Ecto neural progenitor cell (in vitro differentiated cells): ENCODE measurements around the gene ANO9.

Experiments
- DNase-seq: peaks from one replicate; pipeline ENCODE4 v3.0.0-alpha.2; 2018; ENCODE audit warnings: low spot score

ANO9 gene

DNA sequence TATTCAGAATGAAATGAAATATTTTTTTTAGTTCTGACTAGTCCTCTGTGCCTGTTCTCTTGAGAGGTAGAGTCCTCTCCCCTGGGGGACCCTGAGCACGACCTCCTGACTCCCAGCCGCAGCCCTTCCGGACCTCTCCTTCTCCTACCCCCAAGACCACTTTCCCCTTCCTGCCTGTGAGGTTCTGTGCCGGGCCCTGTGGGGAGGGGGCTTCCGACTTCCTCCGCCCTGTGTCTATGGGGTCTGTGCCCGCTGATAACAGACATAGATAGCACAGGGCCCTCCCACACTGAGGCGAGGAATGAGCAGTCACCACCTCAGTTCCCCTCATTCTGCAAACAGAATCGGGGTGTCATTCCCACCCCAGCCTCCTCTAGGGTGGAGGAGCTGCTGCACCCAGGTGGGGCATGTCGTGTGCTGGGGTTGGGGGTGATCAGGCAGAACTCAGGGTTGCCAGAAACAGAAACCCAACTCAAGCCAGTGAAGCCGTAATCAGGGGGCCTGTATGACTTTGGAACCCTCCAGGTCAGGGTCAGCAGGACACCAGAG, 59.7 kb downstream of the ANO9 start:
- DNase-seq = no peak

DNA sequence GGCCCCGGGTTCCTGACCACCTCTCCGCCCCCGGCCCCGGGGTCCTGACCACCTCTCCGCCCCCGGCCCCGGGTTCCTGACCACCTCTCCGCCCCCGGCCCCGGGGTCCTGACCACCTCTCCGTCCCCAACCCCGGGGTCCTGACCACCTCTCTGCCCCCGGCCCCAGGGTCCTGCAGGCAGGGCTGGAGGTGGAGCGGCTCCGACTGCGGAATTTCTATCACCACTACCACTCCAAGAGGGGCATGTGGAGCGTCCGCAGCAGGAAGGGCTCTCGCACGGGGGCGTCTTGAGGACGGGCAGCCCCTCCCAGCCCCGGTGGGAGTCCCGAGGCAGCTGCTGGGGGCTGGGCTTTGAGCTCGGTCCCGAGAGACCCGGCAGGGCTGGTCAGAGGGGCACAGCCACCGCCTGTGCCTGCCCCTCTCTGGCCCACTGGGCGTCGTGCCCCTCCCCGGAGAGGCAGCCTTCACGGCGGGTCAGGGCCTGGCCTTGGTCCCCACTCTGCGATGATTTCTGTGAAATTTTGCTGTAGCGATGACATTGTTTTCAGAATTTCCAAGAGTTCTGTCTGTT, 60.2 kb downstream of the ANO9 start:
- DNase-seq = no peak

DNA sequence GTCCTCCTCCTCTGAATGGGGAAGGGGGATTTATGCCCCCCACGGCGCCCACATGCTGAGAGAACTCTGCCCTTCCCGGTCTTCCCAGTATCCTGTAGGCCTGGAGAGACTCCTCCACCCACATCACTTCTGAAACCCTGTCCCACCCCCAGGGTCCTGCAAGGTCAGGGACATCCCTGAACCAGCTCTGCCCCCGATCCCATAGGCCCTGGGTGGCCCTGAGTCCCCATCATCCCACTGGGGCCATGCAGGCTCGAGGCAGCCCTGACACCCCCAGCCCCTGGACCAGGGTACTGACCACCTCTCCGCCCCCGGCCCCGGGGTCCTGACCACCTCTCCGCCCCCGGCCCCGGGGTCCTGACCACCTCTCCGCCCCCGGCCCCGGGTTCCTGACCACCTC, 60.8 kb downstream of the ANO9 start:
- DNase-seq = no peak

DNA sequence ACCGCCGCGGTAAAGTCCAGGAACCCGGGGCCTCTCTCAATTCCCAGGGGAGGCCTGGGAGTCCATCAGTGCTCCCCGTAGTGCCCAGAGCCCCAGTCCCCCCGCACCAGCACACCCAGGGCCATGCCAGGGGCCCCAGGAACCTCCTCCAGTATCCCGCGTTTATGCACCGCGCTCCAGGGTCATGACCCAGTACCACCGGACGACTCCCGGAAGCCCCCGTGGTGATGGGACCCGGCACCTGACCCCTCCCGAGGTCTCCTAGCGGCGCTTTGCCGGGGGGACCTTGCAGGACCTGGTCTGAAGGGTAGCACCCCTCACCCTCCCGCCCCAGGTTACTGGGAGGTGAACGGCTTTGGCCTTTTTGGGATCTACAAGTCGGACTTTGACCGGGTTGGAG, 61.3 kb downstream of the ANO9 start:
- DNase-seq = no peak

DNA sequence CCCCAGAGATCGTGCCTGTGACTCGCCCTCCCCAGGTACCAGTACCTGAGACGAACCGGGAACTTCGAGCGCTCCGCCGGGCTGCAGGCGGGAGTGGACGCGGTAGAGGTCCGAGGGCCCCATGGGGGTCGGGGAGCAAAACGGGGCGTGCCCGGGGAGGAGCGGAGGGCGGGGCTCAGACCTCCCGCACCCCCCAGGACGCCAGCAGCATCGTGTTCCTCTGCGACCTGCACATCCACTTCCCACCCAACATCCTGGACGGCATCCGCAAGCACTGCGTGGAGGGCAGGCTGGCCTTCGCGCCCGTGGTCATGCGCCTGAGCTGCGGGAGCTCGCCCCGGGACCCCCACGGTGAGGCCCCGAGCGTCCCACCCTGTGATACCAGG, 61.7 kb downstream of the ANO9 start:
- no peak for DNase-seq

DNA sequence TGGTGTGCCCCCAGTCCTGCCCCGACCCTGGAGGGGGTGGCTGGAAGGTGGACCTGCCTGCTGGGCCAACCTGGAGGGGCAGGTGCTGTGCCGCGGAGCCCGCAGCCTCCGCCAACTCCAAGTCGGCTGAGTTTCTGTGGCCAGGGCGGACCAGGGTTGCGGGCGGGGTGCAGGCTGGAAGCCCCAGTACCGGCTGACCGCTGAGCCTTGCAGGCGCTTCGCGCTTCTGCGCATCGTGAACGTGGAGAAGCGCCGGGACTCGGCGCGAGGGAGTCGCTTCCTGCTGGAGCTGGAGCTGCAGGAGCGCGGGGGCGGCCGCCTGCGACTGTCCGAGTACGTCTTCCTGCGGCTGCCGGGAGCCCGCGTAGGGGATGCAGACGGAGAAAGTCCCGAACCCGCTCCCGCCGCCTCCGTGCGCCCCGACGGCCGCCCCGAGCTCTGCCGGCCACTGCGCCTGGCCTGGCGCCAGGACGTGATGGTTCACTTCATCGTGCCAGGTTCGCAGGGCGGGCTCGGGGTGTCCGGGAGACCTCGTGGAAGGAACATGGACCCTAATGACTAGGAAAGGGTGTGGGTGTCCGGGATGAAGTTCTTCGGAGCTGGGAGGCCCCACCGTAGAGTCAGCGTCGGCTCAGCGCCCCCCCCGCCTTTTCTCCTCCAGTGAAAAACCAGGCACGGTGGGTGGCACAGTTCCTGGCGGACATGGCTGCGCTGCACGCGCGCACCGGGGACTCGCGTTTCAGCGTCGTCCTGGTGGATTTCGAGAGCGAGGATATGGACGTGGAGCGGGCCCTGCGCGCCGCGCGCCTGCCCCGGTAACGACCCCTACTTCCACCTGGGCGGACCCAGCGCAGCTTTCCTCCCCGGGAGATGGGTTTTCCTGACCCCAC, 62.4 kb downstream of the ANO9 start:
- DNase-seq = no peak

DNA sequence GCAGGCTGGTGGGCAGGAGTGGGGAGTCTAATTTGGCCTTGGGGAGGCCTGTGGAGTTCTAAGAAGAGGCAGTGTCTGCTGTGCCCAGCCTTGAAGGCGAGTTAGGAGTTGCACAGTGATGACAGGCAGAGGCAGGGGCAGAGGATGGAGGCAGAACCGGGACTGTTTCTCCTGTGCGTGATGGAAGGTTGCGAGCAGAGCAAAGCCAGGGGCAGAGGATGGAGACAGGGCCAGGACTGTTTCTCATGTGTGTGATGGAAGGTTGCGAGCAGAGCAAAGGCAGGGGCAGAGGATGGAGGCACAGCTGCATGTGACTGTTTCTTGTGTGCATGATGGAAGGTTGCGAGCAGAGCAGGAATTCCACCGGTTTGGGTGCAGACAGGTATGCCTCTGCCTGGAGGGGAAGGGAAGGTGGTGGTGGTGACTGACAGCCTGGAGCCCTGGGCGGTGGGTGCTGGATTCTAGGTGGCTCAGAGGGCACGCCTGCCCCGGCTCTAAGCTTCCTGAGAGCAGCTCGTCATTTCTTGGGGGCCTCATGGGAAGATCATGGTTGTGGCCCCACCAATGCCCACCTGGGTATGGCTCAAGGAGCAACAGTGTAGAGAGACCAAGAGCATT, 63.8 kb downstream of the ANO9 start:
- no peak for DNase-seq

DNA sequence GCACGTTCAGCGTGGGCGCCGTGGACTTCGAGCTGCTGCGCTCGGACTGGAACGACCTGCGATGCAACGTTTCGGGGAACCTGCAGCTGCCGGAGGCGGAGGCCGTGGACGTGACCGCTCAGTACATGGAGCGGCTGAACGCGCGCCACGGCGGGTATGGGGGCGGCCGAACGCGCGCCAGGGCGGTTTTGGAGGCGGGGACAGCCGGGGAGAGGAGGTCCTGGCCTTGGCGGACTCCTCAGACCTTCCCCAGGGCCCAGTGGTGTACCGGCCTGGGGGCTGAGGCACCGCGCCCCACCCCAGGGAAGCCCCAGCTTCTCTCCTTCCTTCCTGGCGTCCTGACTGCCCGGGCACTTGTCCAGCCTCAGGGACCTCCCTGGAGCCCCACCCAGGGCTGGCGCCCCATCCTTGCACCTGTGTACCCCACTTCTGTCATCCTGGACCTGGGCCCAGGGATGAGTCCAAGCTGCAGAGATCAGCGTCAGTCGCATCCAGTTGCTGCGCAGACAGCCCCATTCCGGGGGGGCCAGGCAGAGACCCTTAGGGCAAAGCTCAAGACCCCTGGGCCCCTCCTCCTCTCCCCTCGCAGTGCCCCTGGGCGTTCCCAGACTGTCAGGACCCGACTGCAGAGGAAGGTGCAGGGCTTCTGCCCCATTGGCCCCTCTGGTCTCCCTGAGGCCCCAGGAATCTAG, 64.5 kb downstream of the ANO9 start:
- DNase-seq = no peak

DNA sequence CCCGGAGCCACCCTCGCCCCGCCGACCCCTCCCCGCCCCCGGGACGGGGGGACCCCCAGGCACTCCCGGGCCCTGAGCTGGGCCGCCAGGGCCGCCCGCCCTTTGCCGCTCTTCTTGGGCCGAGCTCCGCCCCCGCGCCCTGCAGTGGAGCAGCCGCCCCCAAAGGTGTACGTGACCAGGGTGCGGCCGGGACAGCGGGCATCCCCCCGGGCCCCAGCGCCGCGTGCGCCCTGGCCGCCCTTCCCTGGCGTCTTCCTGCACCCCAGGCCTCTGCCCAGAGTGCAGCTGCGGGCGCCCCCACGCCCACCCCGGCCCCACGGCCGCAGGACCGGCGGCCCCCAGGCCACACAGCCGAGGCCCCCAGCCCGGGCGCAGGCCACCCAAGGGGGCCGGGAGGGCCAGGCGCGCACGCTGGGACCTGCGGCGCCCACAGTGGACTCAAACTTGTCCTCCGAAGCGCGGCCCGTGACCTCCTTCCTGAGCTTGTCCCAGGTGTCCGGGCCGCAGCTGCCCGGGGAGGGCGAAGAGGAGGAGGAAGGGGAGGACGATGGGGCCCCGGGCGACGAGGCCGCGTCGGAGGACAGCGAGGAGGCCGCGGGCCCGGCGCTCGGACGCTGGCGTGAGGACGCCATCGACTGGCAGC, 65.2 kb downstream of the ANO9 start:
- DNase-seq = no peak

DNA sequence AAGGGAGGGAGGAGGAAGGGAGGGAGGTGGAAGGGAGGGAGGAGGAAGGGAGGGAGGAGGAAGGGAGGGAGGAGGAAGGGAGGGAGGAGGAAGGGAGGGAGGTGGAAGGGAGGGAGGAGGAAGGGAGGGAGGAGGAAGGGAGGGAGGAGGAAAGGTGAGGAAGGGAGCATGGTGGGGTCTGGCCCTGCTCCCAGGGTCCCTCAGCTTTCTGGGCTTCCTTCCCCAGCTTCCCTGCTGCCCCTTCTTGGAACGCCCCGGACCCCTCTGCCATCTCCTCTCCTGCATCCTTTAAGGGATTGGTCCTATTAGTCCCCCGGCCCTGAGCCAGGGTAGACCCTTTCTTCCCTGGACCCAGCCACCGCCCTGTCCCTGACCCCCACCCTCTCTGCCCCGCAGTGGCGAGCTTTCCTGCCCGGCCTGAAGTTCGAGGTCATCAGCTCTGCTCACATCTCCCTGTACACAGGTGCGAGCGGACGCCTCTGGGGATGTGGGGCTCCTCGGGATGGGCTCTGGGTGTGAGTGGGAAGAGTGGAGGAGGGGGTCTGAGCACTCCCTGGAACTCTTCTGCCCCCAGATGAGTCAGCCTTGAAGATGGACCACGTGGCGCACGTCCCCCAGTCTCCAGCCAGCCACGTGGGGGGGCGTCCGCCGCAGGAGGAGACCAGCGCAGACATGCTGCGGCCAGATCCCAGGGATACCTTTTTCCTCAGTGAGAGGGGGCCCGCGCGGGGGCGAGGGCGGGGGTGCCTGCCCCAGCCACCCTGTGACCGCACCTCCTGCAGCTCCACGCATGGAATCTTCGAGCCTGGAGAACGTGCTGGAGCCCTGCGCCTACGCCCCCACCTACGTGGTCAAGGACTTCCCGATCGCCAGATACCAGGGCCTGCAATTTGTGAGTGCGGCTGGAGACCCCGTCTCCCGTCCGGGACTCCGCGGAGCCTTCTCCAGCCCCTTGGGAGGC, 66.5 kb downstream of the ANO9 start:
- DNase-seq = no peak

DNA sequence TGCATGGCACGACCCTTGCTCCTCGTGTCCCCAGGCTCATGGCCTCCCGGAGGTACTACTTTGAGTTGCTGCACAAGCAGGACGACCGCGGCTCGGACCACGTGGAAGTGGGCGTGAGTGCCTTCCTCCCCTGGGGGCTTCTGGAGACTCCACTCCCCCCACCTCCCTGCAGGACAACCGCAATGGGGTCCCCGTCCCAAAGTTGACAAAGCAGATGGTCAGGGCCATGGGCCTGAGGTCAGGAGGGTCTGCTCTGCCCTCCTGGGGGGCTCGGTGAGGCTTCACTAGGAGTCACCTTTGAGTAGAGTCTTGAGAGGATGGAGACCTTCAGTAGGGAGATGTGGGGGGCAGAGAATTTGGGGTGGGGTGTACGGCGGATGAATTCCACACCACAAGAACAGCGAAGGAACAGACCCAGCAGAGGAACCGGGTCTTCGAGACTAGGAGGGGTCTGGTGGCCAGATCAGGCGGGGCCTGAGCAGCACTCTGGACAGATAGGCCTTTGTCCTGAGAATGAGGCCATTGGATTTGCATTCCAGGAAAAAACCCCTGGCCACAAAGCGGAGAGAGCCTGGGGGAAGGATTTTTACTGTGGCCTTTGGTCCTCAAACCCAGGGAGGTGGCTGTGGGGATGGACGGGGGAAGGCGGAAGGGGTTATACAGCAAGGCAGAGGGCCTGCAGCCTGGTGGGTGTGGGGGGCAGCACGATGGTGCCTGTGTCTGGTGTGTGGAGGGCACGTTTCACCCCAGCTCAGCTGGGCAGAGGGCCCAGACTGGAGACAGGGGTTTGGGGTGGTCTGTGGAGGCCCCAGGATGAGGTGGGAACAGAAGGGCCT, 67.9 kb downstream of the ANO9 start:
- no peak for DNase-seq

DNA sequence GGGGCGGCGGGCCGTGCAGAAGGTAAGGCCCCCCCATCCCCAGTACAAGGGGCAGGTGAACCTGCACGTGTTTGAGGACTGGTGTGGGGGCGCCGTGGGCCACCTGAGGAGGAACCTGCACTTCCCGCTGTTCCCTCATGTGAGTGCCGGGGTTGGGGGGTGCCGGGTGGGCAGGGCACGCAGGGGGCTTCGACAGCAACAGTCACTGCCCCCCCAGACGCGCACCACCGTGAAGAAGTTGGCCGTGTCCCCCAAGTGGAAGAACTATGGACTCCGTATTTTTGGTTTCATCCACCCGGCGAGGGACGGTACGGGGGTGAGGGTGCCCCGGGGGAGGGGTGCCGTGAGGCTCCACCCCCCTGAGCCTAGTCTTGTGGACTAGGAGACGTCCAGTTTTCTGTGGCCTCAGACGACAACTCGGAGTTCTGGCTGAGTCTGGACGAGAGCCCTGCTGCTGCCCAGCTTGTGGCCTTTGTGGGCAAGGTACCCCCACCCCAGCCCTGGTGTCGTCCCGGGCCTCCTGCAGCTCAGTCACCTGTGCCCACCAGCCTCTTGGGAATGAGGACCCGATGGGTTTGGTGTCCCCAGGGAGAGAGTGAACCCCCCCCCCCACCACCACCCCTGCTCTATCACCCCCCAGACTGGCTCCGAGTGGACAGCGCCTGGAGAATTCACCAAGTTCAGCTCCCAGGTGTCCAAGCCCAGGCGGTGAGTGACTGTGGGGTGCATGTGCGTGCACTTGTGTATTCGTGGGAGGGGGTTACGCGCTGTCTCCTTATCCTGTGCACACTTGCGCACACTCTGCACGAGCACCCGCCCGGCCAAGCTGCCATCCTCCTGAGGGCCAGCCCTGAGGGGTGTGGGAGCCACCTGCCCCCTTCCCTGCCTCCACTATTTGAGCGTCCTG, 68.7 kb downstream of the ANO9 start:
- no peak for DNase-seq

DNA sequence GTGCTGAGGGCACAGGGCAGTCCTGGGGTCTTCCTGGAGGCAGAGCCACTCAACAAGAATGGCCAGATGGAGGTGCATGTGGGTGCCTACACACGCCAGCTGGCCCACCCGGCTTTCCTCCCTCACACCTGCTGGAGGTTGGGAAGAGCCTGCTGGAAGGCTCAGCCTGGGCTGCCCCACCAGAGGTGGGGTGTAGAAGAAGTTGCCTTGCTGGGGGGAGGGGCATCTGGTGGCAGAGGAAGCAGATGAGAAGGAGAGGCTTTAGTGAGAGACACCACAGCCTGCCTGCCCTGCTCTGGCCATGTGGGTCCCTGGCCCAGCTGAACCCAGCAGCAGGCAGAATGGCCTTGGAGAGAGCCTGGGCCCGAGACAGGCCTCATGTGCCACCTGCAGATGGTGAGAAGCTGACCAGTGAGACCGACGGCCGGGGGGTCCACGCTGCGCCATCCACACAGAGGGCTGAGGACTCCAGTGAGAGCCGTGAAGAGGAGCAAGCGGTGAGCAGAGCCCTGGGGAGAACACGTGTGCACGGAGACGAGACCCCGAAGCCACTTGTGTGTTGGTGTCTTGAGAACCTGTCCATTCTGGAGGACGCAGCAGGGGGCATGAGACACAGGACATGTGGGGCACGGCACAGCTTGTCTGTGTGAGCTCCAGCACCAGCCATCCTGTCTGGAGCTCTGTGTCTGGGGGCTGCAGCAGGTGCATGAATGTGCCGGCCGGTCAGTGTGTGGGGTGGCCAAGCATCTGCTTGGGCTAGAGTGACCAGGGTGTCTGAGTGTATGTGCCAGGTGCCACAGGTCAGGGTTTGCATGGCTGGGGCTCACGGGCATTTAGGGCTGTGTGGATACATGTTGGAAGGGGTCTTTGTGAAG, 69.9 kb downstream of the ANO9 start:
- DNase-seq = no peak

DNA sequence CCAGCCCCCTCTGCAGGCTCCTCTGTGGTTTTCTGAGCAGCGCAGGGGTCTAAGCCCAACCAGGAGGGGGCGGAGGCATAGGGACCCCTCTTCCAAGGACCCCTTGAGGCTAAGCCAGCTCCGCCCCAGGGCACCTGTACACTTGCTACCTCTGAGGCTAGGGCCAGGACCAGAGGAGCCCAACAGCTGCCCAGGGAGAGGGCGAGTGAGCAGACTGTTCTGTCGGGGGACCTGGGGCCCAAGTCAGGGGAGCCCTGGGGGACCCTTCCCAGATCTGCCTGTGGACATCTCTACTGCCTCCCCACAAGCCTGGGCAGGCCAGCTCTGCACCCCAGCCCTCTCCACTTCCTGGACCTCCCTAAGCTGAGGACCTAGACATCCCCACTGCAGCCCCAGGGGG, 70.8 kb downstream of the ANO9 start:
- no peak for DNase-seq

DNA sequence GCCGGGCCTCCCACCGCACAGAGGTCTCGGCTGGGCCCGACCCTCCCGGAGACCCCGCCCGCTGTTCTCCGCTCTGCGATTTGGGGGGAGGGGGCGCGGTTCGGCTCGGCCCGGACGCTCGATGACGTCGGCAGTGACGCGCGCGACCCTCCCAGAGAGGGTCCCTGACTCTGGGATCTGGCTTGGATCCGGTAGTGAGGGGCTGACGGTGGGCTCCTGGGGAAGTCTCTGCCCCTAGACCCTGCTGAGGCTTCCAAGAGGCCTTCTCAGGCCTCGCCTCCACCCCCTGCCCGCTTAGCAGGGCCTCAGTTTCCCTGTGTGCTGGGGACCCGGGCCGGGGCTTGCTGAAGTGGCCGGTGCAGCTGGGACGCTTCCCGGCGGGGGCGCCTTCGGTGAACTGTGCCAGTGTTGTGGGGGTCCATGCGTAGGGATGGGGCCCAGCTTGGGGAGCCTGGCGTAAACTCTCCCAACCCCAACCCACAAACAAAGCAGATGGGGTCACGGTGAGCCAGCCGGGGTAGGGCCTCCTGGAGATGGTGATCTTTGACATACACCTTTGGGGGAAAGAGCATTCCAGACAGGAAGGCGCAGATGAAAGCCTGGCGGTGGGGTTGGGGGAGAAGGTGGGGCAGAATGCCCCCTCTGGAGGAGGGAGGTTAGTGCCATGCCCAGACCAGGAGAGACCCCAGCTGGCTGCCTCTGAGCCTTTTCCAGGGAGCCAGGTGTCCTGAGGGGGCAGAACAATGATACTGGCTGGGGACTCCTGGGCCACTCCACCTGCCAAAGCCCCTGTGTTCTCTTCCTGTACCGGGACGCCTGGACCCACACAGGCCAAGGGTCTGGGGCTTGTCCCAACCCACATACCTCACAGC, 71.5 kb downstream of the ANO9 start:
- DNase-seq = peak; percentile 74

DNA sequence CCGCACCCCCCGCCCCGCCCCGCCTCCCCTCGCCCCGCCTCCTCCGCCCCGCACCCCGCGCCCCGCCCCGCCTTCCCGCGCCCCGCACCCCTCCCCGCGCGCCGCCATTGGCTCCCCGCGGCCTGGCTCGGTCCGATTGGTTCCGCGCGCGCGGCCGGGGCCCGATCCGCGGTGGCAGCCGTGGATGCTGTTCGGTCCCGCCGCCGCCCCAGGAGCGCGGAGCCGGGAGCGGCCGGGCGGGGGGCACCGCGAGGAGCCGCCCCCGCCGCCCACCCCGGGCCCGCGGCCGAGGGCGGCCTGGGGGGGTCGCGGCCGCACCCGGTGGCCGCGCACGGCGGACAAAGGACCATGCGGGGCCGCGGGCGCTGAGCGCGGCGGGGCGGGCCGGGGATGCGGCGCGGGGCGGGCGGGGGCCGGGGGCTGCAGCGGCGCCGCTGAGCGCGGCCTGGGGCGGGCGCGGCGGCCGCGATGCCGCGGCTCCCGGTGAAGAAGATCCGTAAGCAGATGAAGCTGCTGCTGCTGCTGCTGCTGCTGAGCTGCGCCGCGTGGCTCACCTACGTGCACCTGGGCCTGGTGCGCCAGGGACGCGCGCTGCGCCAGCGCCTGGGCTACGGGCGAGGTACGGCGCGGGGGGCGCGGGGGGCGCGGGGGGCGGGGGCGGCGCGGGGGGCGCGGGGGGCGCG, 72.3 kb downstream of the ANO9 start, which contains the start of gene B4GALNT4:
Gene B4GALNT4 (plus strand): TSS at position 164 of the 683 bp plus-strand sequence. CDS start 305 bp downstream, at position 469.
- no peak for DNase-seq
